GM18858 (cell line): ENCODE data around the gene MBNL2.

Experiments used
- ATAC-seq: cut with Tn5 transposase; IDR thresholded peaks from one replicate; pipeline ENCODE4 v1.9.1; 2021; ENCODE audit not compliant: unreplicated experiment

MBNL2 gene

DNA sequence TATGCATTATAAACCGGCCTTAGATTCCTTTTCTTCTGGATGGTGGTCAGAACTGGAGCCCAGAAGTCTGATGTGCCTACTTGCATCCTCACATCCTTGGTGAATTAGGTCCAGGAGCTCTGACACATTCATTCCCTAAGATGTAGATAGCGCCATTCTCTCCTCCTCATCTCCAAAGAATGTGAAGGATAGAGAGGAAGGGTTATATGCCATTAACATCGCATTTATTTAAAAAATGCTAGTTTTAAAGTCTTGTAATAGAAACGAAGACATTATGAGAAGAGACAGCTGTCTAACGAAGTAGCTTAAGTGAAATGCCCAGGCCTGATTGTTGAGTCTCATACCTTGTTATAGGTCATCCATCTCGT lies 9.7 kb downstream of the MBNL2 start:
- ATAC-seq = no peak

DNA sequence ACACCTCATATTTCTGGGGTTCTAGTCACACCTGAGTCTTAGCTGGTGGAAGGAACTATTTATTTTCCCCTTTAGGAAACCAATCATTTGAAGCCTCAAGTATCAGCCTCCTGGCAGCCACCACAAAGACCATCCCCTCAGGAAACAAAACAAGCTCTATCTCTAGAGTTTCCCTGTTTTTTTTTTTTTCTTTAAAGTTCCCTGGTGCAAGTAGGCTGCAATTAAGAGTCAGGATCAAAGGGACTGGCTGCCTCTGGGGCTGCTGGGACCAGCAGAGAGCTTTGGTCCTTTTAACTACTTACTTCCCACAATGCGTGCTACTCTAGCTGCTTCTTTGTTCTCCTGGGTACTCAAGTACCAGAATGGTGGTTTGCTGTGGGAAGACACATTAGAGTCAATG lies 11.4 kb downstream of the MBNL2 start:
- no peak for ATAC-seq

DNA sequence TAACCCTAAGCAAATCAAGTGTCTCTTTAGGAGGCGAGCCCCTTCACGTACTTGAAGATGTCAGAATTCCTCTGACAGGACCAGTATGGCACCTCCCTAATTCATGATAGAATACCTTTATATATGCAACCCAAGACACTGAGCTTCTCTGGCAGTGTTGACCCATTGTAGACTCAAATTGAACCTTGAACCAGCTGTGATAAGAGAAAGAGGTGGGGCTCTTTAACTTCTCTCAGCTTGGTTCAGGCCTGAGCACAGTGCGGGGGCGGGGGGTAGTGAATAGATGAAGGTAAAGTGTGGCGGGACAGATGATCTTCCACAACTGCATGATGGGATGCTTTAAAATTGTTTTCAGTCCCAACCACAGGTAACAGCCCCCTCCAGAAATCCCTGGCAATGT lies 12.1 kb downstream of the MBNL2 start:
- no peak for ATAC-seq

DNA sequence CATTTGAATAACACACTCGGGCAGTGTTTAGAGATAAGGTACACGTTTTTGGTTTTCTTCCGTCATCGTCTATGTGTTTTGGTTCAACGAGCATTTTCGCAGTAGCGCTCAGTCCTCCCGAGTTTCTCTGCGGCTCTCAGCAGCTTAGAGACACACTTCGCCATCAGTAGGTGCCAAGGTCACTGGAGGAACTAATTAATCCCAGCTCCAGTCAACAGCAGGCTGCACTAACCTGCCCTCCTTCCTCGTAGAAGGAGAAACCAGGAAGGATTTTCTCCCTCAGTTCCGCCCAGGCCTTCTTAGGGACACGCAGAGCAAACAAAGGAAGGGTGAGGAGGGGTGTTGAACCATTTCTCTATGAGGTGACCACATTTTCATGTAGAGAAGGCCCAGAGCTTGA lies 12.6 kb downstream of the MBNL2 start:
- no peak for ATAC-seq

DNA sequence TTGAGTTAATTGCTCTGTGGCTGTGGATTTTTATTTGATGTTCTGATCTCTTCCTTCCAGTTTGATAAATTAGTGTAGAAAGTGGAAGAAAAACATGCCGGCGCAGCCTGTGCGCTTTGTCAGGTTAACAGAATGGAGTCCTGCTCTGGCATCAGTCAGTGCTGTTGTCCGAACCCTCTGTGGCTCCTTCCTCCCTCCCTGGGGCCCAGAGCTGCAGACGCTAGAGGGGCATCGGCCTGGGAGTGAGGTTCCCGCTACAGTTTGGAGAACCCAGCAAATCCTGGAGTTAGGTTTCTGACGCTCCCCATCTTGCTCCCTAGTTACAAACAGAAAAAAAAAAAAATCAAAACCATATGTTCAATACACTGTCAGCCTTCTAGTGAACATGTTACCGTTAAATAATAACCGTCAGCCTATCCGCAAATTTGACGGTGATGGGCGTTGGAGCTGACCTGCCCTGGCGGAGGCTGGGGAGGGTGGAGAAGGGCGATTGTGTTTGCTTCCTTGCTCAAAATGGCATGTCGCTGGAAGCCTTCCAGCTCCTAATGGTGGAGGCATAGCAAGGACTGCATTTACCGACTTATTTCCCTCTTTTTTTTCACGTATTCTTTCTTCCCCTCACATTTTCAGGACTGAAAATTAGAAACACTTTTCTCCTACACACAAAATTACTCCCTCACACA lies 13.6 kb downstream of the MBNL2 start:
- ATAC-seq = no peak

DNA sequence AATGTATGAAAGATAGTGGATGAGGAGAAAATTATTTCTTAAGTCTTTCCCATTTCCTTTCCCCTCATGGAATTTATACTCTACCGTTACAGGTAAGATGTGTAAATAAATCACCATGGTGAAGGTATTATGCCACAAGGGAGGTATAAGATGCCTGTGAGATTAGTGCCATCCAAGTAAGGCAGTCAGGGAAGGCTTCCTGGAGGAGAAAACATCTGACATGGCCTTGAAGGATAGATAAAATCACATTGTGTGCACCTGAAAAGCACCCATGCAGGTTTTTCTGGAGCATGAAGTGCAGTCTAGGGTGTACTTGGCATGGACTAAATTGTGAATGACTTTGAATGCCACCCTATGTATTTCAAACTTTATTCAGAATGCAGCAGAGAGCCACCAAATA lies 15.3 kb downstream of the MBNL2 start:
- ATAC-seq = no peak

DNA sequence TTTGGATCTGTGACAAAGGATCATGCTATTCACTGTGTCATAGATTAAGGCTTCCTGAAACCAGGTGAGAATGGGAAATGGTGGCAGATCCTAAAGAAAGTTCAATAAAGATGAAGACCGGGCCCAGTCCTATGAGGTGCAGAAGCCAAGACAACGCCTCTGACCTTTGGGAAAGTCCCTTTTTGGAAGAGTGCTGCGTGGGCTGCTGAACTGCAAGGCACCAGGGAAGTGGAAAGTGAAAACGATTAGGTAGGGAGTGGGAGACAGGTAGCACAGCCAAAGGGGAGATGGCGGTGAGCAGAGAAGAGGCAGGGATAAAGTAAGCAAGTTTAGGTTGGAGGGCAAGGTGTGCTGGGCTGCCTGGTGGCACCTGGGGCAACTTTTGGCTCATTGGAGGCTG lies 16.3 kb downstream of the MBNL2 start:
- no peak for ATAC-seq

DNA sequence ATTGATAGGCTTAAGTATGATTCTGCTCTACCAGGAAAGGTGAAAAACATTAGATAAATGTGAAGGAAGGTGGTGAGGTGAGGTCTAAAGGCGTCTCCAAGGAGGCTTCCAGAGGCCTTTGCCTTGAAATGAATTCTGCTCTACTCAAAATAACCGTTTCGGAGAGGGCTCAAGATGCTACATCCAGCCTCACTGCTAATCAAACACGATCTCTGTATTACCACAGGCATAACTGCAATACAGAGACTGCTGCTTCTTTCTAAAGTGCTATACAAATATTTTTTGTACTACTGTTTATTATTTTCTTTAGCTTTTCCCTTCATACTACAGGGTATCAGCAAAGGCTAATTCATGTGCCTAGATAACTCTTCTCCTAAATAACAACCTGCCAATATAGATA lies 16.8 kb downstream of the MBNL2 start:
- ATAC-seq = no peak

DNA sequence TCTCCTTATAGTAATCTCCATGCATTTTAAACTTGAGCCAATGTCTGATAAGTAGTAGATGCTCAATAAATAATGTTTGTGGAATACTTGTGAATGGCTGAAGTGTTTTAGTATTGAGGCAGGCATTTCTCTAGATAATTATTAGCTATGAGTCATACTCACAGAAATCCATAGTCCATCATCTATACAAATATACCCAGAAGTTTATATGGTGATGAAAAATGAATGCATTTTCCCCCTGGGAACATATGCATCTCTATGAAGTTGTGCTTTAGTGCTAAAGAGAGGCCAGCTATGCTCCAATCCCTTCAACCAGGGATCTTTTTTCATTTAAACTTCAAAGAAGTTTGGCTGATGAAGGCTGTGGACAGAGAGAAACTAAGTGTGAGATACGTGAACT lies 17.2 kb downstream of the MBNL2 start:
- no peak for ATAC-seq

DNA sequence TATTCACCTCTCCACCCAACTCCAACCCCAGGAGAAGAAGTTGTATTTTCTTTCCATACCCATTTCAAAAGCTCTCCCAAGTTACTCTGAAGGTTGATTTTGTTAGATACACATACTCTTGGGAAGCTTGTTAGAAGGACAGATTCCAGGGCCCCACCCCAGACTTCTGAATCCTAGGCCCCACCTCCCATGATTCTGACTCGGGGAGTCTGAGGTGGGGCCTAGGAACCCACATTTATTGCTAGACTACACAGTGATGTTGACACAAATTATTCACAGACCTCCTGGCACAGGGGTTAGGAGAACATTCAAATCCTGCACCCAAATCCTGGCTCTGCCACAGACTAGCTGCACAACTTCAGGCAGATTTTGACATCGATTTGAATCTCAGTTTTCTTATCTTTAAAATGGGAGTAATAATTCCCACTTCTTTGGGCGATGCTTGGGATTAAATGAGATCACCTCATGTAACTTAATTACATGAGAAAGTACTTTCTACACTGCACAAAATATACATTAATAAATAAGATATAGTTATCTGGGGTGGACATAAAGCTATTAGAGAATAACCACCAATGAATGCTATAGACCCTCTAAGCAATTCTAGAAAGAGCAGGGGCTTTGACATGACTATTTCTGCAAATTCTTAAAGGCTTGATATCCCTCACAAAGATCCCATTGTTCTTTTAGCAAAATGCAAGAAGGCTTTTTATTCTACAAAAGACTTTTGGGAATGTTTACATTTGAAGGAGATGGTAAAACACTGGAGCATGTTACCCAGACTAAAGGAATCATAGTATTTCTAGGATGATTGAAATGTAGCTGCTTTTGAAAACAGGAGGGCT lies 18.0 kb downstream of the MBNL2 start:
- ATAC-seq = no peak

DNA sequence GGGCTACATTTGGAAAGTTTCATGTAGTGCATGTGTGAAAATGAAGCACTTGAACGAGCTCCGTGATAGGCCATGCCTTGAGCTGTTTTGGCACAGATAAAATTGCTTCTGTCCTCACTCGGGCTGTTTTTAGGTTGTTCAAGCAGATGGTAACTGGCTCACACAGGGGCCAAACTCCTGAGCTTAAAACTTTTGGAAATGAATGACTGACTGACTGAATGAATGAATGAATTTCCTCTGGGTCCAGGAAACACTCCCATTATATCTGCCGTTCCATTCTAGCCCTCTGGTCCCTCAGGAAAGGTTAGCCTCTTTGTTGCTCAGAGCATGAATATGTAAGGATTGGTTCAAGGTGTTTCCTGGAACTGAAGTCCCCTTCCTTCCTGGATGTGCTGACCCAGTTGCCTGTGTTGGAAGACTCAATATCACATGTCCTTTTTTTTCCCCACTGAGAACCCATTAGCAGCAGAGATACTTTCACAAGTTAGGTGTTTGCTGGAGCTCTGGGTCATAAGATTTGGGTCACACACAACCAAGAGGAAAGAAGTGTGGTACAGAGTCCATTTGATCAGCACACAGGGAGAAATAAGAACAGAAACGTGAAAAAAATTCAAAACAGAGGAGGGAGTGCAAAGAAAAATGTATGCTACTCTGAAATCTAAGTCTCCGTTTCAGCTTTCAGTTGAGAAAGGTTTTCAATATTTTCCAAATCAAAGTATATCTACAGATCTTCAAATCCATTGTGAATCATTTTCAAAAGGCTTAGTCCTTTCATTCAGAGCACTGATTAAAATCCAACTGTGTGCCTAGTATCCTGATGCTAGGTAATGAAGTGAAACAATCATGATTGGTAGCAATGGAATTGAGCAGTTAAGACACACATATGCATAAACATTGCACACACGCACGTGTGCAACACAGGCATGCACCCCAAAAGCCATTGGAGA lies 18.9 kb downstream of the MBNL2 start:
- no peak for ATAC-seq

DNA sequence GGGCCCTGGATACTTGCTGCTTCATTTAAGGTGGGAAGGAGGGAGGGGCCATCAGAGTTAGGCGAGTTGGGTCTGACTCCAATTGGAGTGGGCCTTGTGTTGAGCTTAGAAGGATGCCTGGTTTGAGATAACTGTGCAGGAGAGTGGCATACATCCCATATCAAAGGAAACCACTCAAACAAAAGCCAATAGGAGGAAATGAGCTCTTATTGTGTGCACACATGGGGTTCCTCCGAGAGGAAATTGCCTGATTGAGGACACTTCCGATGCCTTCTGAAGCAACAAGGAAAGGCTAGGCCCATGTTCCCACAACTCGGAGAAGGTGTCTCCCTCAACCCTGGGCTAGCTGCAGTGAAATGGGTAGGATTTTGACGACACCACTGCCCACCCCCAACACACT lies 19.6 kb downstream of the MBNL2 start:
- ATAC-seq = no peak

DNA sequence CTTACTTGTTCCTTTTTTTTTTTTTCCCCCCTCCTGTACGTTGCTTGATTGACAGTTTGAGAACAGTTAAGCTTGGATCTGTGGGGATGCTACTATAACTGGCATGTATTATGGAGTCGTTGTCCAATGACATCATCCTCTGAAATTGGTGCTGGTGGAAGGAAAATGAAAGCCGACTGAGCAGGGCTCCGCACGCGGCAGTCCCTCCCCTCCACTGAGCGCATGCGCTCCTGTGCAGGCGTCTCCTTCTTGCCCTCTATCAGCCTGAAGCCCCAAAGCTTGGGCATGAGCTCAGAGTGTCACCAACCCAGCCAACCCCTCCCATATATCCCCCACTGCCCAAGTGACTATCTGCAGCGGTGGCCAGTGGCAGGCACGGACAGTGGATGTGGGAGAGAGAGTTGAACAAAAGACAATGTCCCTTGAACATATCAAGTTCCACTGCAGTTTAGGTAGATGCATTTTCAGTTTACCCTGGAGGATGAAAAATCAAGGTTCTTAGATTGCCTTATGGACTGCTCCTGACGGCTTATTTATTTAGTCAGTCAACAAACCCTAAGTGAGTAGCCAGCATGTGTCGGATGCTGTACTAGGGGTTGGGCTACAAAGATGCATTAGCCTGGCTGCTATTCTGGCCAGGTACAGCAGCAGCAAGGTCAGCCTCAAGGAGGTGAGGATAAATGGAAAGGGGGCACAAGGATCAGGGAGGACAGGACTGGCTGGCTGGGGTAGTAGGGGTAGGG lies 20.8 kb downstream of the MBNL2 start:
- no peak for ATAC-seq

DNA sequence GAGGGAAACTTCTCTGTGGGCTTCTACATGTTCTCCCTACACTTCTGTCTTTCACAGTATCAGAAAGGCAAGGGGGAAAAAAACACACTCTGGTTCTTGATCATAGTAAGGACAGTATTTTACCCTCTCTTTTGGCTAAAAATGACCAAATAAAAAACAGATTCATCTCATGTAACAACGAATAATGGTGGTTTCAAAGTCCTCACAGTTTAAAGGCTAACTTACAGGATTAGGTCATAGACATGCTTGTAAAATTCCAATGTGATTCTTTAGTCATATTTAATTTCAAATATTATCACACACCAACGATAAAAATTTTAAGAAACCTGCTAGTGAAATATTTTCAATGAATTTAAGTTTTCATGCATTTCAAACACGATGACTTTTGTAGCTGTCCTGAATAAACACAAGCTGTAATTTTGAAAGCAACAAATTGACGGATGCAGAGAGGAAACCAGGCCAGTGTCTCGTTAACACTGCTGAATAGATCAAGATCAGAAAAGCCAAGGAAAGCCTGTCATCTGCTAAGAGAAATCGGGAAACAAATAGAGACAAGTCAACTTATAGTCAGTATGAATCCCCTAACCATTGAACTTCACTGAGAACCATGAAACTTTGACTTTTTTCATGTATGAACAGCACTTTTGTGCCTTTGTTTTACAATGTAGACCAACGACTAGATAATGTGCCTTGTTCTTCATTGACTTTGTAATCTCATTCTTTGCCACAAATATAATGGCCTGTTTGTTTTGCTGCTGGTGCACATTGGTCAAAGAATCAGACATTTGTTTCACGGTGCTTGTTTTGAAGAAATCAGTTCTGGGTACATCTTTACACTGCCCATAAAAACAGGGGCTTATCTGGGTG lies 22.0 kb downstream of the MBNL2 start:
- no peak for ATAC-seq

DNA sequence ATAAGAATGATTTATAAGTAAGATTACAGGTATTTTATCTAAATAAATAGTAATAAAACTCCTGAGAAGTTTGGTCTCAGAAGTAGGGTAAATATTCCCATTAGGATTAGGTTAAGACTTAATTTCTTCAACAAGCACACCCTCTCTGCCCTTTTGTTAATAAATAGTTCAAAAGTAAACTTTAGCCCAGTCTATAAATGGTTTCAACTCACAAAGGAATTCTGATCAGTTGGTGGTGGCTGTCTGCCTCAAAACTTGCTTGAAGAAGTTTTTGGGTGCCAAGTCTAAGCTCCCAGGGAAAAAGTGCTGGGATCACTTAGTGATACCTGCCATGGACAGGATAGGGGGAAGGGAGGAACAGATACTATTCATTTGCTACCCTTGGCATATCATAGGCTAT lies 22.9 kb downstream of the MBNL2 start:
- ATAC-seq = no peak

DNA sequence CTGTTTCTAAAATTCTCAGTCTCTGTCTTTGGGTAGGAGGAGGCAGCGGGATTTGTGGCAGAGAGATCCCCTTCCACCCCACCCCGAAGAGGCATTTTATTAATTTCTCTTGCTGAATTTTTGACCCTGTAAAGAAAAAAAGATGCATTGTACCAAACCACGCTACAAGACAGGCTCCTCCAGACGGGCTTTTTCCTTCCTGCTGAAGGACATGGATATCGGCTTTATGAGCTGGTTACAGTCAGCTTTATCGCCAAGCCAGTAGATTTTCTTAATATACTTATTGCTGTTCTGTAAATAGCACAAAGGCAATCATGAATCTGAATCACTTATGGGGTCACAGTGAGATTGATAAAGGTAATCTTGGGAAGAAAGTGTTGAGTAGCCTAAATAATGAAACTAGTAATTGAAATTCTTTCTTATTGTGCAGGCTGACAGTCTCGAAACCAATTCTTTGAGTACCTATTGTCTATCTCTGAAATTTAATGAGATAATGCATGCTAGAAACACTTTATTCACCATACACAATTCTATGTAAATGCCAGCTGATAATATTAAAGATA lies 24.5 kb downstream of the MBNL2 start:
- ATAC-seq = no peak

DNA sequence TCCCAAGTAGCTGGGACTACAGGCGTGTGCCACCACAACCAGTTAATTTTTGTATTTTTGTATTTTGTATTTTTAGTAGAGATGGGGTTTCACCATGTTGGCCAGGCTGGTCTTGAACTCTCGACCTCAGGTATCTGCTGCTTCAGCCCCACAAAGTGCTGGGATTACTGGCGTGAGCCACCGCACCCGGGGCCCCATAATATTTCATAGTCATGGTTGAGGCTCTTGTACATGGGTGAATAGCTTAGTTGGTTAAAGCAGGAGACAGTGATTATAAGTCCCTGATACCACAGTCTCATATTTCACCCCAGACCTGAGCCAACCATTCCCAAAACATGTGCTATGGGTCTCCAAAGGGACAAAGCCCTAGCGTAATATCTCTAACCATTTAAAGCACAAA lies 26.1 kb downstream of the MBNL2 start:
- ATAC-seq = no peak

DNA sequence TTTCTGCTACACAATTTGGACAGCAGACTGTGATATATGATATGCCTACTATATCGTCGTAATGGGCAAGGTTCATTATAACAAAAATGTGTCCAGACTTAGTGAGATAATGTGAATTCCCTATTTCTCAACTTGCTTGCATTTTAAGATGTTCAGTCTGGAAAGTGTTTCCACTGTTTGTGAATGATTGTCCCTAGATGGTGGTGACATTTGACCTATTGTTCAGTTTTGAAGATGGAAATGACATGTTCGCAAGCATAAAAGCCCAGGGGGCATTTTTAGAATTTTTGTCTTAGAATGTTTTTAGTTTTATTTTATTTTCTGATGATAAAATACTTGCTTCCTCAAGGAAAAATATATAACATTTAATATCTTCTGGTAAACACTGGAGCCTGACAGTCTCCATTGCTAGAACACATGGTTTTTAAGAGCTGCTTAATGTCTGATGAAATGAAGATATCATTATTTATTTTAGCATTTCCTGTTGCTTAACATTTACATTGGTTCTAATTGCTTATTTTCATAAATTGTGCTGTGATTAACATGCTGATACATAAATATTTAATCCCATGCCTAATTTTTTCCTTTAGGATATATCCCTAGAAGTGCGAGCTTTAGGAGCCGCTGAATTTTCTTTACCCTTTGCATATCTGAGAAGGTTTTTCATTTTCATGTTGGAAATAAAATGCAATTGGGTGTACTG lies 27.1 kb downstream of the MBNL2 start:
- no peak for ATAC-seq
